Adrenal gland (tissue), 5 donors: ENCODE measurements around the gene RBM47.

ENCODE experiments used
- POLR2A ChIP-seq, 2 donors: fragments of 450-650 bp; IDR thresholded peaks; one replicate each; pipeline ENCODE4 v1.6.1; 2017; ENCODE audit warnings: antibody characterized with exemption in 2 of 2, mild to moderate bottlenecking in 2 of 2, moderate library complexity in 1 of 2
- TF ChIP-seq, protein P1 (sequence below), 6 experiments: fragments of 450-650 bp in 4 of 6; fragments of 200-600 bp in 2 of 6; sonication (generic) in 1 of 6; IDR thresholded peaks; 1 replicate in 5 of 6; 2 replicates in 1 of 6; pipeline versions ENCODE4 v1.5.1 to v1.8.0; 2016 to 2021; ENCODE audit warnings: antibody characterized with exemption in 6 of 6, mild to moderate bottlenecking in 2 of 6, moderate library complexity in 1 of 6
- donor health status: DM: no; HTN: no; CAD: no.

GRCh38 chr4:40536032-40536431 is 93.6 kb downstream of the RBM47 start:
- TF ChIP-seq, protein P1, sequence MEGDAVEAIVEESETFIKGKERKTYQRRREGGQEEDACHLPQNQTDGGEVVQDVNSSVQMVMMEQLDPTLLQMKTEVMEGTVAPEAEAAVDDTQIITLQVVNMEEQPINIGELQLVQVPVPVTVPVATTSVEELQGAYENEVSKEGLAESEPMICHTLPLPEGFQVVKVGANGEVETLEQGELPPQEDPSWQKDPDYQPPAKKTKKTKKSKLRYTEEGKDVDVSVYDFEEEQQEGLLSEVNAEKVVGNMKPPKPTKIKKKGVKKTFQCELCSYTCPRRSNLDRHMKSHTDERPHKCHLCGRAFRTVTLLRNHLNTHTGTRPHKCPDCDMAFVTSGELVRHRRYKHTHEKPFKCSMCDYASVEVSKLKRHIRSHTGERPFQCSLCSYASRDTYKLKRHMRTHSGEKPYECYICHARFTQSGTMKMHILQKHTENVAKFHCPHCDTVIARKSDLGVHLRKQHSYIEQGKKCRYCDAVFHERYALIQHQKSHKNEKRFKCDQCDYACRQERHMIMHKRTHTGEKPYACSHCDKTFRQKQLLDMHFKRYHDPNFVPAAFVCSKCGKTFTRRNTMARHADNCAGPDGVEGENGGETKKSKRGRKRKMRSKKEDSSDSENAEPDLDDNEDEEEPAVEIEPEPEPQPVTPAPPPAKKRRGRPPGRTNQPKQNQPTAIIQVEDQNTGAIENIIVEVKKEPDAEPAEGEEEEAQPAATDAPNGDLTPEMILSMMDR (IDR thresholded peaks at IDR 0.05) = no peak
- TF ChIP-seq POLR2A (IDR thresholded peaks at IDR 0.05) = no peak
